ENCODE measurements around the gene KLF7.

KLF7 gene

DNA sequence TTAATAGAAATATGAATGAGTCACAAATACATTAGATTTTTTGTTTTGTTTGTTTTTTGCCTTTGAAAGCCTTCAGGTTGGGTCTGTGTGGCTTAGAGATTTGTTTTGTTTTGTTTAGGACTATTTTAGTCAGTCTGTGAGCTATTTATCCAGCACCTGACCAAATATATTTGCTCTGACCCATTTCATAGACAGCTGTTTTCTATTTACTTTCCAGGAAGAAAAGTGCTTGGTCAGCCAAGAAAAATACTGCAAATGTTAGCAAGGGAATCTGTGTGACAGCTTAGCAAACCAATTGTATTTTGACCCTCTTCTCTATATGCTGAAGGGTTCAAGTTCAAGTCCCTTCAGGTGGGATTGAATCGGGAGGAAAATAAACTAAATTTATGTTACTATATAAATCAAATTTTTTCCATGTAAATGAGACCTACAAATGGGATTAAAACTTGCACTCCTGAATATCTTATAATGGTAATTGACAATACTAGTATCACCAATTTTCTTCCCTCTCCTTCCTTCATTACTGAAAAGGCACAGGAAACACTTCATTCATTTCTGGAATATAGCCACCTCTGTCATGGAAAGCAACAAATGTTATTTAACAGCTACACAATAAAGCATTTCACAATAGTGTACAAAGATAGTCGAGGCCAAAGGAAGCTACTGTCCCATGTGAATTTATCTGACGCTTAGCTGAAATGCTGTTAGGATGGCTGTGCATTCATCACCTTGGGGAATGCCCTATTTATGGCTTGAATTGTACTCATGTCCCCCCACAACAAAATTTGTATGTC, 23.1 kb upstream of the KLF7 start:
- H4K20me1 ChIP-seq (ENCODE audit: insufficient read depth, low read length), result no peaks in the 10 kb centered on the region
- H3K9ac ChIP-seq (ENCODE audit: low read depth, low read length), result no peak overlapping the region
- H3K27ac ChIP-seq (ENCODE audit: low read length), result no peak overlapping the region
- no peaks in the 10 kb centered on the region for H3K9me3 ChIP-seq (ENCODE audit: insufficient read depth, low read length, severe bottlenecking)
- DNase-seq, result no peak
- H3K4me2 ChIP-seq (ENCODE audit: insufficient read depth, low read length), result no peak overlapping the region
- TF ChIP-seq, protein P1, sequence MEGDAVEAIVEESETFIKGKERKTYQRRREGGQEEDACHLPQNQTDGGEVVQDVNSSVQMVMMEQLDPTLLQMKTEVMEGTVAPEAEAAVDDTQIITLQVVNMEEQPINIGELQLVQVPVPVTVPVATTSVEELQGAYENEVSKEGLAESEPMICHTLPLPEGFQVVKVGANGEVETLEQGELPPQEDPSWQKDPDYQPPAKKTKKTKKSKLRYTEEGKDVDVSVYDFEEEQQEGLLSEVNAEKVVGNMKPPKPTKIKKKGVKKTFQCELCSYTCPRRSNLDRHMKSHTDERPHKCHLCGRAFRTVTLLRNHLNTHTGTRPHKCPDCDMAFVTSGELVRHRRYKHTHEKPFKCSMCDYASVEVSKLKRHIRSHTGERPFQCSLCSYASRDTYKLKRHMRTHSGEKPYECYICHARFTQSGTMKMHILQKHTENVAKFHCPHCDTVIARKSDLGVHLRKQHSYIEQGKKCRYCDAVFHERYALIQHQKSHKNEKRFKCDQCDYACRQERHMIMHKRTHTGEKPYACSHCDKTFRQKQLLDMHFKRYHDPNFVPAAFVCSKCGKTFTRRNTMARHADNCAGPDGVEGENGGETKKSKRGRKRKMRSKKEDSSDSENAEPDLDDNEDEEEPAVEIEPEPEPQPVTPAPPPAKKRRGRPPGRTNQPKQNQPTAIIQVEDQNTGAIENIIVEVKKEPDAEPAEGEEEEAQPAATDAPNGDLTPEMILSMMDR (IDR thresholded peaks at IDR 0.05; ENCODE audit: borderline replicate concordance, extremely low read depth, low read length, poor library complexity, severe bottlenecking), result no peak
- no peak for TF ChIP-seq EZH2 (IDR thresholded peaks at IDR 0.05; ENCODE audit: borderline replicate concordance, low read depth, low read length, severe bottlenecking)
- no peaks in the 10 kb centered on the region for H3K4me1 ChIP-seq (ENCODE audit: insufficient read depth, low read length)
- H3K79me2 ChIP-seq (ENCODE audit: insufficient read depth, low read length), result no peaks in the 10 kb centered on the region
- no peak for ATAC-seq (ENCODE audit: insufficient read depth, low read depth)
- no peaks in the 10 kb centered on the region for H3K36me3 ChIP-seq (ENCODE audit: insufficient read depth, low read length)
- peaks cover 8% of the 10 kb centered on the region for H3K27me3 ChIP-seq (ENCODE audit: insufficient read depth, low read length, poor library complexity)
- H3K4me3 ChIP-seq (ENCODE audit: low read depth in 1 of 2, low read length in 2 of 2), result no peak overlapping the region
- no peak overlapping the region for H2AFZ ChIP-seq (ENCODE audit: low read depth, low read length)

DNA sequence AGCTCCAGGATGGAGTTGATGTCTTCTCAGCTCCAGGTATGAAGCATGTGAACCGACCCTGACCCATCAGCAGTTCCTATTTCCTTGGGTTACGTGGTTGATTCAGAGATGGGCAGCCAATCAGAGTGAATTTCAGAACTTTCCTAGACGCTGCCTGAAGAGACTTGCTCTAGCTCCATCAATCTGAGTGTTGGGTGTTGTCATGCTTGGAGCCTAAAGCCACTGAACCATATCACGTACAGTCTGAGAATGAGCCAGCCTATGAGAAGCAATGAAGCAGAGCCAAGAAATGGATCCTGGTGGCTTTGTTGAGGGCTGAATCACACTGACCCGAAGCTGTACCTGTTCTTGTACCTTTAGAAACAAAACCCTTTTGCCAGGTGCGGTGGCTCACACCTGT, 19.6 kb upstream of the KLF7 start:
- Histone ChIP-seq H3K27me3 (ENCODE audit: insufficient read depth, low read length, poor library complexity) (peaks cover 8% of the 10 kb centered on the region), H3K4me3 (ENCODE audit: low read depth in 1 of 2, low read length in 2 of 2) (no peak overlapping the region), H3K9me3 (ENCODE audit: insufficient read depth, low read length, severe bottlenecking) (no peaks in the 10 kb centered on the region), H3K4me2 (ENCODE audit: insufficient read depth, low read length) (no peak overlapping the region), H3K79me2 (ENCODE audit: insufficient read depth, low read length) (no peaks in the 10 kb centered on the region), H2AFZ (ENCODE audit: low read depth, low read length) (no peak overlapping the region), H3K4me1 (ENCODE audit: insufficient read depth, low read length) (no peaks in the 10 kb centered on the region), H3K9ac (ENCODE audit: low read depth, low read length) (no peak overlapping the region), H3K27ac (ENCODE audit: low read length) (no peak overlapping the region), H3K36me3 (ENCODE audit: insufficient read depth, low read length) (no peaks in the 10 kb centered on the region), H4K20me1 (ENCODE audit: insufficient read depth, low read length) (no peaks in the 10 kb centered on the region)
- no peak for TF ChIP-seq EZH2 (IDR thresholded peaks at IDR 0.05; ENCODE audit: borderline replicate concordance, low read depth, low read length, severe bottlenecking)
- TF ChIP-seq, protein P1 (IDR thresholded peaks at IDR 0.05; ENCODE audit: borderline replicate concordance, extremely low read depth, low read length, poor library complexity, severe bottlenecking), result no peak
- ATAC-seq (ENCODE audit: insufficient read depth, low read depth) (no peak), DNase-seq (no peak)

DNA sequence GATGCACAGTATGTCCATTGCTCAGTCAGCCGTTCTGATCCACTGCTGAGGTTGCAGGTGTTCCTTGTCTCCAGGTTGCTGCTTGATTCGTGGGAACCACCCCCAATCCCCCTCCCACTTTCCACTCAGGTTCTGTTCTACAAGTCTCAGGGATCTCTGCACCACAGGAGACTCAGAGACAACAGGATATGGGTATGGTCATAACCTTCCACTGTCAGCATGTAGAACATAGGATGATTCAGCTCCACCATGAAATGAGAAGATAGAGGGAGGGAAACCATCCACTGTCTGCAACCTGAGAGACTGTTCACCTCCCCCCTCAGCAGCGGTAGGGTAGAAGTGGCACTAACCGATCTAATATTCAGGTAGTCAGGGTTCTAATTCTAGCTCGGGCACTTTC, 19.0 kb upstream of the KLF7 start:
- Histone ChIP-seq H3K4me3 (ENCODE audit: low read depth in 1 of 2, low read length in 2 of 2) (no peak overlapping the region), H3K79me2 (ENCODE audit: insufficient read depth, low read length) (no peaks in the 10 kb centered on the region), H3K9ac (ENCODE audit: low read depth, low read length) (no peak overlapping the region), H3K27me3 (ENCODE audit: insufficient read depth, low read length, poor library complexity) (peaks cover 8% of the 10 kb centered on the region), H3K4me2 (ENCODE audit: insufficient read depth, low read length) (no peak overlapping the region), H3K36me3 (ENCODE audit: insufficient read depth, low read length) (no peaks in the 10 kb centered on the region), H3K4me1 (ENCODE audit: insufficient read depth, low read length) (no peaks in the 10 kb centered on the region), H2AFZ (ENCODE audit: low read depth, low read length) (no peak overlapping the region), H3K27ac (ENCODE audit: low read length) (no peak overlapping the region), H3K9me3 (ENCODE audit: insufficient read depth, low read length, severe bottlenecking) (no peaks in the 10 kb centered on the region), H4K20me1 (ENCODE audit: insufficient read depth, low read length) (no peaks in the 10 kb centered on the region)
- no peak for TF ChIP-seq EZH2 (IDR thresholded peaks at IDR 0.05; ENCODE audit: borderline replicate concordance, low read depth, low read length, severe bottlenecking)
- TF ChIP-seq, protein P1 (IDR thresholded peaks at IDR 0.05; ENCODE audit: borderline replicate concordance, extremely low read depth, low read length, poor library complexity, severe bottlenecking), result no peak
- no peak for ATAC-seq (ENCODE audit: insufficient read depth, low read depth)
- DNase-seq, result no peak

All from DND-41 (cell line).